SK-N-SH treated with all-trans-retinoic acid at 6 μM for 48 hours (cell line): ENCODE data around the gene SNAP25.

Experiments used
- BACH2 ChIP-seq: fragments of 250-450 bp; sonication (Bioruptor Pico); IDR thresholded peaks from 2 replicates; pipeline ENCODE4 v1.9.0; 2021; ENCODE audit warnings: mild to moderate bottlenecking, borderline replicate concordance
- TSHZ2 ChIP-seq: fragments of 250-450 bp; sonication (Bioruptor Pico); IDR thresholded peaks from 2 replicates; pipeline ENCODE4 v1.5.0; 2020; ENCODE audit warnings: mild to moderate bottlenecking, moderate library complexity
- ZFP30 ChIP-seq: fragments of 450-650 bp; formaldehyde crosslinking; IDR thresholded peaks from 2 replicates; pipeline ENCODE4 v1.5.0; 2022; ENCODE audit warnings: mild to moderate bottlenecking, moderate library complexity
- ZNF8 ChIP-seq: fragments of 450-650 bp; formaldehyde crosslinking; IDR thresholded peaks from 2 replicates; pipeline ENCODE4 v1.5.0; 2020; ENCODE audit warnings: mild to moderate bottlenecking, moderate library complexity
- TF ChIP-seq, protein P1 (sequence below): fragments of 250-450 bp; sonication (Bioruptor Pico); IDR thresholded peaks from 2 replicates; pipeline ENCODE4 v1.8.0; 2020; ENCODE audit warnings: mild to moderate bottlenecking, moderate library complexity, borderline replicate concordance

DNA sequence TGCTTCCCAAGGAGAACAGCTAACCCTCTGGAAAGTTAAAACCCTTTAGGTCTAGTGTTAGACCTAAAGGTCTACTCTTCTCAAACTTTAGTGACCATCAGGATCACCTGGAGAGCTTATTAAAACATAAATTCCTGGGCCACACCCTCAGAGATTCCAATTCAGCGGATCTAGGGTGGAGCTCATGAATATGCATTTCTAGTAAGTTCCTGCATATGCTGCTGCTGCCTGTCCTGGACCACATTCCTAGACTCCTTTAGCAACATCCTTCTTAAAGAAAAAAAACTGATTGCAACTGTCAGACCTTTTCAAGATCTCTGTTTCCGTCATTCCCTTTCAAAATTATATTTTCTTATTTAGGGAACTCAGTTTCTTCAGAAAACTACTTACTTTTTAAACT lies 31.2 kb downstream of the SNAP25 start:
- TF ChIP-seq TSHZ2 (CRISPR knock-in tag) (no peak), BACH2 (no peak), ZNF8 (no peak), ZFP30 (CRISPR knock-in tag) (no peak)
- TF ChIP-seq, protein P1, sequence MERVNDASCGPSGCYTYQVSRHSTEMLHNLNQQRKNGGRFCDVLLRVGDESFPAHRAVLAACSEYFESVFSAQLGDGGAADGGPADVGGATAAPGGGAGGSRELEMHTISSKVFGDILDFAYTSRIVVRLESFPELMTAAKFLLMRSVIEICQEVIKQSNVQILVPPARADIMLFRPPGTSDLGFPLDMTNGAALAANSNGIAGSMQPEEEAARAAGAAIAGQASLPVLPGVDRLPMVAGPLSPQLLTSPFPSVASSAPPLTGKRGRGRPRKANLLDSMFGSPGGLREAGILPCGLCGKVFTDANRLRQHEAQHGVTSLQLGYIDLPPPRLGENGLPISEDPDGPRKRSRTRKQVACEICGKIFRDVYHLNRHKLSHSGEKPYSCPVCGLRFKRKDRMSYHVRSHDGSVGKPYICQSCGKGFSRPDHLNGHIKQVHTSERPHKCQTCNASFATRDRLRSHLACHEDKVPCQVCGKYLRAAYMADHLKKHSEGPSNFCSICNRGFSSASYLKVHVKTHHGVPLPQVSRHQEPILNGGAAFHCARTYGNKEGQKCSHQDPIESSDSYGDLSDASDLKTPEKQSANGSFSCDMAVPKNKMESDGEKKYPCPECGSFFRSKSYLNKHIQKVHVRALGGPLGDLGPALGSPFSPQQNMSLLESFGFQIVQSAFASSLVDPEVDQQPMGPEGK (CRISPR knock-in tag): no peak
